A673 (cell line): ENCODE data around the gene MS4A15.

Experiments used
- CTCF ChIP-seq: fragments of 300-800, 200-600 bp; sonication (generic); conservative IDR thresholded peaks from 2 replicates; pipeline ENCODE4 v1.5.1; 2017; ENCODE audit warnings: low read depth, mild to moderate bottlenecking, antibody characterized with exemption, low read length, moderate library complexity, mixed read lengths
- EZH2 ChIP-seq: fragments of 200-600 bp; sonication (generic); IDR thresholded peaks from 2 replicates; pipeline ENCODE4 v1.6.1; 2017; ENCODE audit warnings: borderline replicate concordance, low read depth, mild to moderate bottlenecking, mixed read lengths, antibody characterized with exemption, low read length; ENCODE audit not compliant: poor library complexity, severe bottlenecking

DNA sequence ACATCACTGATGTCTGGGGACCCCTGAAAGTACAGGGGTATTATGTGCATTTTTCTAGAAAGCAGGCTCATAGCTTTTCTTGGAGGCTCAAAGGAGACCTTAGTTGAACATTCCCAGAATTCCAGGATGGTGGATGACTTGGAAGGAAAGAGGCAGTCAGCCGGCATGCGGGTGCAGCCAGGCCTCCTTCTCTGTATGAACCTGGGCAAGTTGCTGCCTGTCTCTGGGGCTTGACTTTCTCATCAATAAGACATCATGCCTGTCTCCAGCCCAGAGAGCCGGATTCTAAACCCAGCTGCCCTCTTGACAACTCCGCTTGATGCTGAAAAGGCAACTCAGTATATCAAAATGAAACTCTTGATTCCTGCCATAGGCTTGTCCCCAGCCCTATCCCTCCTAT, 12.6 kb downstream of the MS4A15 start:
- TF ChIP-seq CTCF (no peak), EZH2 (no peak)
